Measurements from ENCODE around the gene FREY1. TPM values are rescaled to one million over a fixed set of nuclear protein-coding genes. Genes with fewer than 3 reads are reported as not detected.

Gene FREY1
- total and polyA plus RNA-seq, 9 of the 15 experiments (the other 6 are each of a cell fraction or from before 2014, with no cell fraction given) = 0.25 to 1.5 (median 1.1) TPM; not detected in 5

GRCh38 chr11:45922425-45923082 is 15.5 kb upstream of the FREY1 start, which contains the start of gene LARGE2 (continued):
- TF ChIP-seq, protein P1, sequence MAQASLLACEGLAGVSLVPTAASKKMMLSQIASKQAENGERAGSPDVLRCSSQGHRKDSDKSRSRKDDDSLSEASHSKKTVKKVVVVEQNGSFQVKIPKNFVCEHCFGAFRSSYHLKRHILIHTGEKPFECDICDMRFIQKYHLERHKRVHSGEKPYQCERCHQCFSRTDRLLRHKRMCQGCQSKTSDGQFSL (CRISPR knock-in tag; IDR thresholded peaks at IDR 0.05) = no peak
- TF ChIP-seq, protein P1 (tag; IDR thresholded peaks at IDR 0.05) = no peak
- TF ChIP-seq ZNF655 (CRISPR knock-in tag; IDR thresholded peaks at IDR 0.05) (no peak), CTBP1 (IDR thresholded peaks at IDR 0.05; ENCODE audit: borderline replicate concordance) (peak; percentile 33; the same call in 1 of the 2 replicates), KHSRP (IDR thresholded peaks at IDR 0.05) (no peak), PHF21A (IDR thresholded peaks at IDR 0.05; ENCODE audit: borderline replicate concordance, low read depth) (no peak), ZNF717 (CRISPR knock-in tag; IDR thresholded peaks at IDR 0.05) (no peak), YY1 (IDR thresholded peaks at IDR 0.05; ENCODE audit: borderline replicate concordance in 1 of 3, control insufficient read depth in 1 of 3, extremely low read depth in 1 of 3, insufficient read depth in 3 of 3, insufficient read length in 1 of 3, insufficient replicate concordance in 2 of 3, low read depth in 1 of 3, low read length in 2 of 3) (peak; percentile 20 to 82 (median 21)), E2F8 (IDR thresholded peaks at IDR 0.05; ENCODE audit: low read depth, partially characterized antibody) (no peak), CBFA2T3 (IDR thresholded peaks at IDR 0.05) (no peak), CBFB (CRISPR knock-in tag; IDR thresholded peaks at IDR 0.05) (no peak), ZNF507 (tag; conservative IDR thresholded peaks at IDR 0.05) (no peak), HNRNPH1 (optimal IDR thresholded peaks at IDR 0.05; ENCODE audit: low read depth, low read length) (no peak), ZFP36 (IDR thresholded peaks at IDR 0.05; ENCODE audit: low read depth, low read length, partially characterized antibody) (no peak), TAF1 (IDR thresholded peaks at IDR 0.05; ENCODE audit: control insufficient read depth, extremely low read depth, insufficient read depth, low read length, severe bottlenecking) (peak; percentile 47), MEF2A (IDR thresholded peaks at IDR 0.05; ENCODE audit: control insufficient read depth, low read depth, low read length) (no peak), TARDBP (IDR thresholded peaks at IDR 0.05) (0 out of 2 replicates have a peak, but pooled peaks have one; percentile 34), ZNF124 (CRISPR knock-in tag; IDR thresholded peaks at IDR 0.05) (no peak), DMBX1 (CRISPR knock-in tag; IDR thresholded peaks at IDR 0.05; ENCODE audit: borderline replicate concordance) (no peak), ZNF57 (CRISPR knock-in tag; IDR thresholded peaks at IDR 0.05) (no peak)
- TF ChIP-seq, protein P2, sequence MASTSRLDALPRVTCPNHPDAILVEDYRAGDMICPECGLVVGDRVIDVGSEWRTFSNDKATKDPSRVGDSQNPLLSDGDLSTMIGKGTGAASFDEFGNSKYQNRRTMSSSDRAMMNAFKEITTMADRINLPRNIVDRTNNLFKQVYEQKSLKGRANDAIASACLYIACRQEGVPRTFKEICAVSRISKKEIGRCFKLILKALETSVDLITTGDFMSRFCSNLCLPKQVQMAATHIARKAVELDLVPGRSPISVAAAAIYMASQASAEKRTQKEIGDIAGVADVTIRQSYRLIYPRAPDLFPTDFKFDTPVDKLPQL (IDR thresholded peaks at IDR 0.05; ENCODE audit: extremely low read depth, insufficient read length) = no peak
- TF ChIP-seq, protein P3, sequence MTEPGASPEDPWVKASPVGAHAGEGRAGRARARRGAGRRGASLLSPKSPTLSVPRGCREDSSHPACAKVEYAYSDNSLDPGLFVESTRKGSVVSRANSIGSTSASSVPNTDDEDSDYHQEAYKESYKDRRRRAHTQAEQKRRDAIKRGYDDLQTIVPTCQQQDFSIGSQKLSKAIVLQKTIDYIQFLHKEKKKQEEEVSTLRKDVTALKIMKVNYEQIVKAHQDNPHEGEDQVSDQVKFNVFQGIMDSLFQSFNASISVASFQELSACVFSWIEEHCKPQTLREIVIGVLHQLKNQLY (CRISPR knock-in tag; conservative IDR thresholded peaks at IDR 0.05) = no peak

Measured in K562 (cell line).